Ureter (tissue), 1 donor: ENCODE measurements around the gene CTNNA2. TPM values are rescaled to one million over a fixed set of nuclear protein-coding genes. Genes with fewer than 3 reads are reported as not detected.

Source experiments
- DNase-seq: peaks from one replicate; pipeline ENCODE4 v3.0.0-alpha.2; 2020; ENCODE audit warnings: low spot score
- total RNA-seq: library from RNA; stranded (reverse); gene quantifications from one replicate; pipeline ENCODE4 v1.2.4, GENCODE V29; 2023
- donor health status: DM: yes; HTN: yes; CAD: no.

CTNNA2 gene
- total RNA-seq, 1 donor from 2014 or later = not detected

DNA sequence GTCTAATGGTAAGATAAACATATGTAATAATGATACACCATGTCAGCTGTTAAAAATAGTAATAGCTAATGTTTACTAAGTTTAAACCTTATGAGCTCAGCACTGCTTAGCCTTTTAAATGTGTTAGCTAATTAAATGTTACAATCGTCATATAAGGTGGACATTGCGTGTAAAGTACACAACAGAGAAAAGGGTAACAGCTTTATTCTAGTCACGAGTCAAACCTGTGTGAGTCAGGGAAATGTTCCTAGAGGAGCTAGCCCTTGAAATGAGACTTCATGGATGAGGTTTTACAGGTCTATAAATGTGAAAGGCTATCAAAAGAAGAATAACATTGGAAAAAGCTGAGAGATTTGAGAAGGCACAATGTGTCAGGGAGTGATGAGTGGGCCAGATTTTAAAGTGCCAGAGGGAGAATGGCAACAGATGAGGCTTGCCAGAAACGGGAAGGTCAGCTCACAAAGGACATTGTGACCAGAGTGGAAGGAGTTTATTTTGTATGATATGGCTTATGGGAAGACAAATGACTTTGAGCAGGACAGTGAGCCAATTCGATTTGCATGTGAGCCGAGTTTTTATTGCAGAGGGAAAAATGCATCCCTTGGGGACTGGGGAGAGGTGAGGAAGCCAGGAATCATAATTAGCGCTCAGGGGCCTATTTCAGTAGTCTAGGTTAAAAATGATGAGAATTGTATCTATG, 276.3 kb downstream of the CTNNA2 start:
- no peak for DNase-seq

GRCh38 chr2:79789811-79790210, 277.0 kb downstream of the CTNNA2 start:
- DNase-seq = no peak

- DNase-seq = no peak
Observed at GRCh38 chr2:79792090-79792489, 279.2 kb downstream of the CTNNA2 start.

- DNase-seq = no peak
Observed at GRCh38 chr2:79793006-79793405, 280.2 kb downstream of the CTNNA2 start.

DNA sequence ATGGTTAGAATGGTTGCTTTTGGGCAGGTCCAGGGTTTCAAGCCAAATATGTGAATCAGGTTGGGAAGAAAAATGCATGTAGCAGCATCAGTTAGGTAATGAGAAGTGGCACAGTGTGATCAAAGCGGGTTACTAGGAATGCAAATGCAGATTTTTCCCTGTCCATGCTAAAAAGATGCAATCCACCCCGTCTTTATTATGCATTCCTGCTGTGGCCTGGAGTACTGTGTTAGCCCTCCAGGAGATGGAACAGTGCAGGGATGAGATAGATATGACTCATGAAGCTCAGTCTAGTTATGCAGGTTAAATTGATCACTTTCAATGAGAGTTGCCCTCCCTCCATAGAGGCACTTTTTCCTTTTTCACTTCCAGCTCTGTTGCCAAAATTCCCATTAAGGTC, 283.8 kb downstream of the CTNNA2 start:
- no peak for DNase-seq

GRCh38 chr2:79798776-79799175, 285.9 kb downstream of the CTNNA2 start:
- DNase-seq = no peak

DNA sequence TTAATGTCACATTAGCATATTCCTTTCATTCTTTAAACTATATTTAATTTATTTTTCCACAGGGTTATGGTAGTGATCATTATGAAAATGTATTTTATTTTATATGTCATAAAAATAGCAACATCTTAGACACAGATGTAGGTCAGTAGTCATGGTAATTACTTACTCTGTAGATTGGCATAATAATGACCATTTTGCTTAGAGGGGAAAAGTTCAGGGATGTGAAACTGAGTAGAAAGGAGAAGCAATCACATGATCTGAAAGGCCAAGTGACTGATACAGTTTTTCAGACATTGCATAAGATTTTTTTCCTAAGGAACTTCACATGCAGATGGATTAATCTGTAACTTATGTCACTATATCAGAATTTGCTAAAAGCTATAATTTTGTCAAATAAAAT, 286.9 kb downstream of the CTNNA2 start:
- no peak for DNase-seq

- no peak for DNase-seq
Observed at GRCh38 chr2:79801082-79801481, 288.2 kb downstream of the CTNNA2 start.

DNA sequence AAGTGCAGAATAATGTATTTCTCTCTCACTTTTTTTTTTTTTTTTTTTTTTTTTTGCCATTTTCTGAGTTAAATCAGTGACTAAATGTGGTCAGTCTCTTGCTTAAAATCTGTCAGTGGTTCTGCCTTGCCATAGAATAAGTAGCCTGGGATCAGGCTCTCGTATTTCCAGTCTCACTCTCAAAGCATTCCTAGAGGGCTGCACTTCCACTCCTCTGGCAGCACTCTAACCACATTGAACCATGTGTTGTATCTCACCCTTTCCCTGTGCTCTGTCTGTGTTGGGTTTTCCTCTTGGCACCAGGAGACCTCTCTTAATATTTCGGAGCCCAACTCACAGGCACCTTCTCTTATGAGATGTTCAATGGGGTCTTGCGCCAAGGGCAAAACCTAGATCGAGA, 304.4 kb downstream of the CTNNA2 start:
- DNase-seq = no peak

DNA sequence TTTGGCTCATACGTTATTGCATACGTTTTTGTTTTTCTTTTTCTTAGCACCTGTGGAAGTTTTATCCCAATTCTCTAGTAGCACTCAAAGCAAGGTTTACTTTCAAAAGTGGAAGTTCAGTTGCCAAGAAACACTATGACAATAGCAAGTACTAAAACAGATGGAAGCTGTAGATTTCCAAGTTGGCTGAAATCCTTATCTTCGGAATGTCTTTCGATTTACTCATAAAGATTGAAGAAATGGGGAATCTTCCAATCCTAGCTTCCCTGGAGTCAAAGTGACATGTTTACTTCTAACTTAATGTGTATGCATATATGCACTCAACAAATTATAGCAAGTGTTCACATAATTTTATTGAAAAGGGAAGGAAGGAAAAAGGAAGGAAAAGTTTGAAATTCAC, 307.4 kb downstream of the CTNNA2 start:
- no peak for DNase-seq

- no peak for DNase-seq
Observed at GRCh38 chr2:79822136-79822535, 309.3 kb downstream of the CTNNA2 start.

GRCh38 chr2:79824086-79824786, 311.4 kb downstream of the CTNNA2 start:
- no peak for DNase-seq

GRCh38 chr2:79827881-79828280, 315.0 kb downstream of the CTNNA2 start:
- no peak for DNase-seq

DNA sequence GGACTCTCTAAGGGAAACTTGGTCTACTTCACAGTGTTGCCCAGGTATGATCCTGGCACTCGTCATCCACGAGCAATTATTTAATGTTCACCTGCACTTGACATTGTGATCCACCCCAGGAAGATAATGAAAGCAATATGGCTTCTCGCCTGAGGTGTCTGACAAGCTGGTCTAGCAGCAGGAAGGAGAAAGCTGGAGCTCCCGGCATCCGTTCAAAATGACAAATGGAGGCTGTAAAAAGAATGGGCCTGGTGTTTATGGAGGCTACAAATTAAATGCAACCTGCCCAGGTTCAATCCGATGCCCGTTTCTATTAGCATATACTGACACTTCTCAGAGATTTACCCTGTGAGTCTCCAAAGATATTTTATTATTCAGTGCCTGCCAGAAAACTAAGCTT, 317.6 kb downstream of the CTNNA2 start:
- no peak for DNase-seq

GRCh38 chr2:79831961-79832360, 319.1 kb downstream of the CTNNA2 start:
- DNase-seq = no peak

GRCh38 chr2:79832511-79833234, 319.8 kb downstream of the CTNNA2 start:
- DNase-seq = no peak

DNA sequence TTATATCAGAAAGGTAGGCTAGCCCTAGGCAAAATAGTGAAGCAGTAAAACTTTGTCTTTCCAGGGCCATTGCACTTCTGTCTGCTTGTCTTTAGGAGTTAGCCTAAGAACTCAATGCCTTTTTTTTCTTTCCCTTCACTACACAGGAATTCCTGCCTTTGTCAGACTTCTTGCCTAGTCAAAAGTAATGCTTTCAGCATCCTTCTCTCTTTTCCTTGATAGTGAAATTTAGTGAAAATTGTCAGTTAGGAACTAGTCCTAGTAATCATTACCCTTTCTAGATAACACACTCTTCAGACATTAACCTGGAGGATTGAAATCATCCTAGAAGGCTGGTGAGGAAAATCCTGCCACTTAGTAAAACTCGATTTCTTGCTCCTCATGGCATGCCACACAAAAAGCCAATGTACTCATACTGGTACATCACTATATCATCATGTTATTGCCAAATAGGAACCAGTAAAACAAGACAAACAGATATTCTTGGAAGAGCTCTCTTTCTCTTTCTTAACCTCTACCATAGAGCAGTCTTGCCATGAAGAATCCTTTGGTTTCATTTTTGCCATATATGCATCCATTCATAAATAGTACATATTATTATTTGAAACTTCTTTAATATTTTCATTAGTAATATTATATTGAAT, 320.5 kb downstream of the CTNNA2 start:
- DNase-seq = no peak

DNA sequence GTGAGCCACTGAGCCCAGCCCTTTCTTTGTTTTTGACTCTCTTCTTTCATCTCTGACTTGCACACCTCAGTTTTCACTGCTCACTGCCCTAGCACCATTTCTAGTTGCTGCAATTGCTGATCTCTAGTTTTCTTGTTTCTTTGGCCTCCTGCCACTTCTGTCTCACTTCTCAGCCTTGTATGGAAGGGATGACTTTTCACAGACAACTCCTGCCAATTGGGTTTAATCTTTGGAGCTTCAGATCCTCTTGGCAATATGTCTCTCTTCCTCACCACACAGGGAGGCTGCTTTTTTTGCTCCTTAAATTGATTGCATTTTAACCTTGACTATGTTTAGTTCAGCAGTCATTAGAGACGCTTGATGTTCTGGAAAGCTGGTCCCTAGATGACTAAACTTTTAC, 323.1 kb downstream of the CTNNA2 start:
- no peak for DNase-seq

GRCh38 chr2:79844011-79844410, 331.2 kb downstream of the CTNNA2 start:
- no peak for DNase-seq

DNA sequence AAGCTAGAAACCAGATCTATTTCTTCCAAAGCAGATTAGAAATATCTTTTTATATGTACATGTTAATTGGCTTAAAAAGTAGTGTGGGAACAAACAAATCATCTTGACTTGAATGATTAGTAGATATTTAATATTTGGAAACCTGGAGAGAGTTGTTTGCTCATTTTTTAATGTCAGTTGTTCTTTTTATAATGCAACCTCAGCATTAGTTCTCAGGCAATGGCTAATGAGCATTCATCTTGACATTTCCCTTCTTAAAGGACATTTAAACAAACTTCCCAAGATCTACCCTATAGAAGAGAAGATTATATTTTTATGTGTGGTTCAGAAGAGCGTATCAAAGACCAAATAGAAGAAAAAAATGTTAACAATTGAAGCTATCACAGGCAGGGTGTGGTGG, 334.0 kb downstream of the CTNNA2 start:
- no peak for DNase-seq

DNA sequence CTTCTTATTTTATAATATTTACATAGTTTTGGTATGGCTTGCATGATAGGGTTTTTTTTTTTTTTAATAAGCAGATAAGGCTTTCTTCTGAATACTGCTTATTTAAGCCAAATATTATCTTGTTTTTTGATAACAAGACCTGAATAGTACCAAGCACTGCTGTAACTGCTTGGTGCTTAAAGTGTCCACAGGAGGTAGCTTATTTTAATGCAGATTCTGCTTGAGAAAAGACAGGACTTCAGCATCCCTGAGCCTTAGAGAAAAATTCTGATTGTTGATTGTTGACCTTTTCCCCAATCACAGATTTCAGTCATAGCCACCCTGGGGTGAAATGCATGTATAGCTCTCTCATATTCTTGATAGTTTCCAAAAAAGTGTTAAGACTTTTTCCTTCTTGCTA, 336.4 kb downstream of the CTNNA2 start:
- no peak for DNase-seq

GRCh38 chr2:79849949-79850348, 337.1 kb downstream of the CTNNA2 start:
- DNase-seq = no peak
